ENCODE results near the gene LAS1L.

DNA sequence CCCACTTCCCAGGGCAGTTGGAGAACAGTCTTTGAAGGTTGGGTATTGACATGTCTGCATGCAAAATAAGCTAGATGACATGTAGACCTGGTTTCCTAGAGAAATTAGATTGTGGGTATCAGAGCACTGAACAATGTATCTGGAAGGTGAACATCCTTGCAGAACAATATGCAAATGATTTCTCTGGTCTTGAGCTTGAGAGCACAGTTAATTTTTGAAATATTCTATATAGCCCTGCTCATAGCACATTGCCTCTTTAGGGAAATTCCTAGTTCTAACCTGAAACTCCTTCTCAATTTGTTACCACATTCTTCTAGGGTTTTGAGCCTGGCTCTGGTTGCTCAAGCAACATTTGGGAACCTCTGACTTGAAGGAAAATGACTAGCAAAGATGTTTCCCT, 41.6 kb upstream of the LAS1L start:
- no peak for TF ChIP-seq BHLHE40 (IDR thresholded peaks at IDR 0.05; ENCODE audit: borderline replicate concordance)
- no peak for TF ChIP-seq SP1 (IDR thresholded peaks at IDR 0.05)
- TF ChIP-seq, protein P1, sequence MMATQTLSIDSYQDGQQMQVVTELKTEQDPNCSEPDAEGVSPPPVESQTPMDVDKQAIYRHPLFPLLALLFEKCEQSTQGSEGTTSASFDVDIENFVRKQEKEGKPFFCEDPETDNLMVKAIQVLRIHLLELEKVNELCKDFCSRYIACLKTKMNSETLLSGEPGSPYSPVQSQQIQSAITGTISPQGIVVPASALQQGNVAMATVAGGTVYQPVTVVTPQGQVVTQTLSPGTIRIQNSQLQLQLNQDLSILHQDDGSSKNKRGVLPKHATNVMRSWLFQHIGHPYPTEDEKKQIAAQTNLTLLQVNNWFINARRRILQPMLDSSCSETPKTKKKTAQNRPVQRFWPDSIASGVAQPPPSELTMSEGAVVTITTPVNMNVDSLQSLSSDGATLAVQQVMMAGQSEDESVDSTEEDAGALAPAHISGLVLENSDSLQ (IDR thresholded peaks at IDR 0.05): no peak
- TF ChIP-seq FOXK2 (IDR thresholded peaks at IDR 0.05): no peak
- TF ChIP-seq TARDBP (IDR thresholded peaks at IDR 0.05): no peak
- TF ChIP-seq HDGF (IDR thresholded peaks at IDR 0.05; ENCODE audit: borderline replicate concordance): no peak
- TF ChIP-seq FOXA1 (IDR thresholded peaks at IDR 0.05): no peak

Measured in HEK293T (cell line).